HG02885 (cell line): ENCODE results near the gene JPH3.
"Not testable (repeated sequence)": the region's sequence is repeated elsewhere in the genome, so short reads cannot be mapped to it uniquely, and the experiment has no call there.

Experiments
- ATAC-seq: cut with Tn5 transposase; IDR thresholded peaks from one replicate; pipeline ENCODE4 v1.9.1; 2021; ENCODE audit warnings: mild to moderate bottlenecking; ENCODE audit not compliant: unreplicated experiment, poor library complexity

The JPH3 gene

DNA sequence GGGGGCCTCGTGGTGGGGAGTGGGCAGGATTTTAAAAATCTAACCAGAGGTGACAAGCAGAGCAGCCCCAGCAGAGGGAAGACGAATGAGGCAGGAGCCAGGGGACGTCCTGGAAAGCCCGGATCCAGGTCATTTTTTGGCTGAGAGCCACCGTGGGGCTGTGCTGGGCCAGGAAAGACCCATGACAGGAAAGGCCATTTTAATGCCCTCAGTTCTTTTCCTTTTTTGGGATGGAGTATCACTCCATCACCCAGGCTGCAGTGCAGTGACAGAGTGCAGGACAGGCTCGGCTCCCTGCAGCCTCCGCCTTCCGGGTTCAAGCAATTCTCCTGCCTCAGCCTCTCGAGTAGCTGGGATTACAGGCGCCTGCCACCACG is 30.5 kb upstream of the JPH3 start:
- no peak for ATAC-seq

DNA sequence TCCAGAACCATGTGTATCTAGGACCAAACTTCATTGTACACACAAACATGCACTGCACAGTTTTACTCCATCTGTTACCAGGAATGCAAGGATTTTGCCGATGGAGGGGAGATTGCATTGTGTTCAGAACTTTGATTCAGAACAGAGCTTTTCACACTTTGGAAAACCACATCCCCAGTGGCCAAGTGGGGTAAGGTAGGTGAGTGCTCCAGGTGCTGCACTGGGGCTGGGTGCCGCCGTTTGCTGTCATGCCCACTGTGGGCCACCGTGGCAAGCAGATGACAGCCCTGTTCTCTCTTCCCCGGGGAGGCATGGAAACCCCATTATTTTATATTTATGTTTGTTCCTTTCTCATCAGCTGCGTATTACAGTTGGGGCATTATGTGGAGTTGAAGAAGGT is 29.3 kb upstream of the JPH3 start:
- ATAC-seq, result no peak

GRCh38 chr16:87575027-87575804 is 27.1 kb upstream of the JPH3 start:
- no peak for ATAC-seq

- no peak for ATAC-seq
Observed at GRCh38 chr16:87576171-87576570, 26.1 kb upstream of the JPH3 start.

- not testable (repeated sequence) for ATAC-seq
Observed at GRCh38 chr16:87578142-87578930, 24.0 kb upstream of the JPH3 start.

DNA sequence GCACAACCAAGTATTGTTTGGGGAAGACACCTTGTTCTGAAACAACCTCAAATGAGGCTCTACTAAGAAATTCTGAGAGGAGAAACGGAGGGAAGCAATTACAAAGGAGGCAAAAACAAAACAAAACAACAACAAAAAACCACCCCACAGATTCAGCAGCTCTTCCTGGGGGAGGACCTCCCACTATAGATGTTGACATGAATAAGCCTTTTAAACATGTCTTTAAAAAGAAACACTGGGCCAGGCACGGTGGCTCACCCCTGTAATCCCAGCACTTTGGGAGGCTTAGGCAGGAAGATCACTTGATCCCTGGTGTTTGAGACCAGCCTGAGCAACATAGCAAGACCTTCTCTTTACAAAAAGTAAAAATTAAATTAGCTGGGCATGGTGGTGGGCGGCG is 22.6 kb upstream of the JPH3 start:
- no peak for ATAC-seq

GRCh38 chr16:87580855-87581261 is 21.4 kb upstream of the JPH3 start:
- ATAC-seq, result no peak

DNA sequence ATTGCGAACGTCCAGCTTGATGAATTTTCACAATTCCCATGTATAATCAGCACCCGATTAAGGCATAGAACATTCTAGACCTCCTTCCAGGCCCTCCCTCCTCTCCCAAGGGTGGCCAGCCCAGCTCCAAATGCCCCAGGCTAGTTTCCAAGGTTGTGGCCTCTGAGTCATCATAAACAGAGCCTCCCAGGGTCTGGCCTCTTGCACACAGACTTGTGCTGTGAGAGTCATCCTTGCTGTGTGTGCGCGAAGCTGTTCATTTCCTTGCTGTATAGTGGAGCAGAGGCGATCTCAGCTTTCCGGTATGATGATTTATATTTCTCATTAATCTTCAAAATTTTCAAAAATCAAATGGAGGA is 20.5 kb upstream of the JPH3 start:
- no peak for ATAC-seq

- no peak for ATAC-seq
Observed at GRCh38 chr16:87582216-87582965, 19.9 kb upstream of the JPH3 start.

DNA sequence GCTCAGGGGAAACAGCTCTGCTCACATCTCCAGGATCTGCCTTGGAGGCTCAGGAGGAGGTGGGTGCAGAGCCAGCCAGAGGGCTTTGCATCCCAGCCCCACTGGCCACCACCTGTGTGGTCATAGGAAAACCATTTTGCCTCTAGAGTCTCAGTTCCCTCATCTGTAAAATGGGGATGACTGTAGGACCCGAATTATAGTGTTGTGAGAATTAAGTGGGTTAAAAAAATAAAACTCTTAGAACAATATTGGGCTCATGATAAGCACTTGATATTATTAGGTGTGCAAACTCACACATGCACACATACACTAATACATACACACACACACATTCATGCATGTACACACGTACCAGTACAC is 19.4 kb upstream of the JPH3 start:
- no peak for ATAC-seq

DNA sequence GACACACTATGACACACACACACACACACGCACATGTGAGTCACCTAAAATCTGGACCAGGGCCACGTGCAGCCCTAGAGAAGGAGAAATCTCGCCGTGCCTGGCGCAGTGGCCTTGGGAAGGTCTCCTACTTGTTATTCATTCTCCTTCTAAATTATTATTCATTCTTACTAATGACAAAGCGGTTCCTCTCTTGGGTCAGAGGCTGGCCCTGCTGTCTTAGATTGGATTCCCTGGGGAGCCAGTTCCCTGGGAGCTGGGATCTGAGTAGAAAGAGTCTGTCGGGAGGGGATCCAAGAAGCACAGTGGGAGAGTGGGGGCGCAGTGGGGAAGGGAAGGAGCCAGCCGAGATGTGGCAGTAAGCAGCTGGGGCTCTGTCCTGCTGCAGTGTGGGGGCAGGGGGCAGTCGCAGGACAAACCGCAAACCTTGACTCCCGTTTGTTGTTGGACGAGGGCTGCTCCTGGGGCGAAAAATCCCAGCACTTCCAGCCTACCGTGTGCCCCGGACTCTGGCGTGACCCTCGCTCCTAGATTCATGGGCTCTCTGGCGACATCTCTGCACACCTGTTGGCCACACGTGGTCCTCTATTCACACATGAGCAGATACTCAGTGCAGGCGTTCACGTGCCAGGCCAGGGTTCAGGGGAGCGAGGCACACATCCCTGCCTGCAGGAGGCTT is 18.7 kb upstream of the JPH3 start:
- ATAC-seq, result no peak

DNA sequence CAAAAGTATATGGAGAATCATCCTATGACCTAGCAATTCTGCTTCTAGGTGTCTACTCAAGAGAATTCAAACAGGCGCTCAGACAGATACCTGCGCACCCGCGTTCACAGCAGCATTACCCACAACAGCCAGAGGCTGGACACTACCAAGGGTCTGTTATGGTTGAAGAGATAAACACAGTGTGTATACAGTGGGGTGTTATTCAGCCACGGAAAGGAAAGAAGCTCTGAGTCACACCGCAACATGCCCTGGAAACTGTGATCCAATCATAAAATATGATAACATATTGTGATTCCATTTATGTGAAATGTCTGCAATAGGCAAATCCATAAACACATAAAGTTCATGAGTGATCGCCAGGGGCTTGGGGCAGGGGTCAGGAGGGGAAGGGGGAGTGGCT is 18.0 kb upstream of the JPH3 start:
- no peak for ATAC-seq

DNA sequence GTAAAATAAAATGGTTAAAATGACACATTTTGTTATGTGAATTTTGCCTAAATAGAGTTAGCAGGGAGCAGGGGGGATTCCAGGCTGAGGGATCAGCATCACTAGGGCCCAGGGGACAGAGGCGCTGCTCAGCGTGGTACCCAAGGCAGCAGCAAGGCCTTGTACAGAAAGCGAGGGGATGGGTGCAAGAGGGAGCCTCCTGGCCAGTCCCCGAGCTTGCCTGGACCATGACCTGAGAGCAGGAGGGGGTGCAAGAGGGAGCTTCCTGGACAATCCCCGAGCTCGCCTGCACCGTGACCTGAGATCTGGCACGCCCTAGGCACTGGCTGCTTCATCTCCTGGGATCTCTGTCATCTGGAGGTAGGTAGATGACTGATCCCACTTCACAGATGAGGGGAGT is 17.3 kb upstream of the JPH3 start:
- no peak for ATAC-seq

DNA sequence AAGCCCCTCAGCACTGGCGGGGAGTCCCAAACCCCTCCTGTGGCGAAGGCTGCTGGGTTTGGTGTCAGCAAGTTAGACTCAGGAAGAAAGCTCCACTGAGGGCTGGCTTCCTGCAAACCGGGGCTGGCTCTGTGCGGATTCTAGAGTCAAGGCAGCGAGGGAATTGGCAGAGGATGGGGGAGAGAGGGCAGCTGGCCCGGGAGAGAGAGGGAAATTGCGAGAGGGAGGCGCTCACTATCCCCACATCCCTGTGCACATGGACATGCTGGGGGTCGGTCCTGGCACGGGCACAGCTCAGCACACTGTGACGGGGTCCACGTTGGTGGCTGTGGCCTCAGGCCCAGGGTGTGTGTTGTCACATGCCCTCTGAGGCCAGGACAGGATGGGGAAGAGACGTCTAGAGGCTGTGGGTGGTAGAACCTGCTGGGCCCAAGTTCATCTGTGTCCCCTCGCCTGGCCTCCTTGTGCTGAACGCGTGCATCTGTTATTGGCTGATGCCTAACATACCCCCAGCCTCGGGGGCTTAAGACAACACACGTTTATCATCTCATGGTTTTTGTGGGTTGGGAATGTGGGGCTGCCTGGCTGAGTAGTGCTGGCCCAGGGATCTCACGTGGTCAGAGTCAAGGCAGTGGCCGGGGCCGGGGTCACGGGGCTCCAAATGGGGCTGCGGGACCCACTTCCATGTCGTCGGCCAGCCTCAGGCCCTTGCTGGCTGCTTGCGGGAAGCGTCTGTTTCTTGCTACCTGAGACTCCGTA is 16.7 kb upstream of the JPH3 start:
- ATAC-seq, result no peak

- no peak for ATAC-seq
Observed at GRCh38 chr16:87586201-87586782, 16.0 kb upstream of the JPH3 start.

GRCh38 chr16:87587636-87588035 is 14.7 kb upstream of the JPH3 start:
- no peak for ATAC-seq

GRCh38 chr16:87592018-87592712 is 10.1 kb upstream of the JPH3 start:
- ATAC-seq, result no peak

DNA sequence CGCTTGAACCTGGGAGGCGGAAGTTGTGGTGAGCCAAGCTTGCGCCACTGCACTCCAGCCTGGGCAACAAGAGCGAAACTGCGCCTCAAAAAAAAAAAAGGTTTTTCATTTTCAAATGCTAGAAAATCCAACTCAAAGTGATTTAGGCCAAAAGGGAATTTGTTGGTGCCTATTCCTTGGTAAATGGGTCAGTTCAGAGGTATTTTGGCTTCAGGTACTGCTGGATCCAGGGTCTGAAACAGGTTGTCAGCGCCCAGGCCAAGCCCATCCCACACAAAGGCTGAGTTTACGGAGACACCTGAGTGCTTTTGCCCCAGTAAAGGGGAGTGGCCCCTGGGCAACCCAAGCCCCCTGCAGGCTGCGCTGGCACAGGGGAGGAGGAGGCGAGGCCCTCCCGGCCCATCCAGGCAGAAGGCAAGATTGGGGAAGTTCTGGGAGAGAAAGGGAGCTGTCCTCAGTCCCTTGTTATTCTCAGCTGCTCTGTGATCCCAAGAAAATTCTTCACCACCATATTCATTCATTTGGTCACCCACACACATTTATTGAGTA is 8.5 kb upstream of the JPH3 start:
- ATAC-seq, result no peak

GRCh38 chr16:87595712-87596111 is 6.6 kb upstream of the JPH3 start:
- ATAC-seq, result no peak
